PC-3 (cell line): ENCODE measurements around the gene CCDC141. TPM values are rescaled to one million over a fixed set of nuclear protein-coding genes. Genes with fewer than 3 reads are reported as not detected.
A peak's percentile ranks its signal among the peaks of the same experiment; 100 is the strongest.

ENCODE experiments used
- ATAC-seq: fragments of 200-7000 bp; cut with Tn5 transposase; 2 replicates; pipeline ENCODE4 v1.9.1; 2020; ENCODE audit warnings: mild to moderate bottlenecking, moderate library complexity
- BruUV-seq: library from RNA; stranded (reverse); fragments of 400-500 nt; replicated peaks from 2 replicates; lab custom pipeline; 2021; lab: Mats Ljungman, UMichigan
- CTCF ChIA-PET: fragments of 300-600 bp; sonication (Branson Sonifier 250); formaldehyde crosslinking; loops from one replicate; lab custom pipeline; 2022; ENCODE audit warnings: antibody characterized with exemption; lab: Charles Lee
- POLR2A ChIA-PET: fragments of 300-600 bp; sonication (Branson Sonifier 250); formaldehyde crosslinking; loops from one replicate; lab custom pipeline; 2022; ENCODE audit warnings: antibody characterized with exemption; ENCODE audit not compliant: unreplicated experiment; lab: Charles Lee
- DNase-seq: peaks from one replicate; pipeline ENCODE4 v3.0.0-alpha.2; 2015
- H2AFZ ChIP-seq: fragments of 300-600 bp; sonication (generic); 2 replicates; pipeline ENCODE4 v1.6.0; 2016; ENCODE audit warnings: antibody characterized with exemption, low read length
- H3F3A ChIP-seq: fragments of 300-600 bp; sonication (generic); one replicate; pipeline ENCODE4 v1.6.0; 2017; ENCODE audit warnings: antibody characterized with exemption, low read length, control low read depth, mild to moderate bottlenecking; ENCODE audit not compliant: unreplicated experiment
- H3K27ac ChIP-seq: fragments of 300-600 bp; sonication (generic); 2 replicates; pipeline ENCODE4 v1.5.1; 2016; ENCODE audit warnings: mild to moderate bottlenecking, low read length
- H3K27me3 ChIP-seq: fragments of 300-600 bp; sonication (generic); 2 replicates; pipeline ENCODE4 v1.6.1; 2016; ENCODE audit warnings: low read length, mixed read lengths
- H3K36me3 ChIP-seq: fragments of 300-600 bp; sonication (generic); 2 replicates; pipeline ENCODE4 v1.6.1; 2016; ENCODE audit warnings: low read depth, mixed run types, low read length, mixed read lengths
- H3K4me1 ChIP-seq: fragments of 300-600 bp; sonication (generic); 2 replicates; pipeline ENCODE4 v1.5.1; 2016; ENCODE audit warnings: low read length; ENCODE audit not compliant: insufficient read depth
- H3K4me2 ChIP-seq: fragments of 300-600 bp; sonication (generic); 2 replicates; pipeline ENCODE4 v1.6.0; 2016; ENCODE audit warnings: low read length
- H3K4me3 ChIP-seq: fragments of 300-600 bp; sonication (generic); 2 replicates; pipeline ENCODE4 v1.5.1; 2016; ENCODE audit warnings: mild to moderate bottlenecking, low read length, mixed read lengths
- H3K79me2 ChIP-seq: fragments of 300-600 bp; sonication (generic); 2 replicates; pipeline ENCODE4 v1.6.1; 2017; ENCODE audit warnings: low read length, mixed read lengths
- H3K9ac ChIP-seq: fragments of 300-600 bp; sonication (generic); 2 replicates; pipeline ENCODE4 v1.6.0; 2016; ENCODE audit warnings: mild to moderate bottlenecking, low read length
- H3K9me2 ChIP-seq: fragments of 300-600 bp; sonication (generic); replicated peaks from 2 replicates; pipeline ENCODE4 v1.6.1; 2016; ENCODE audit warnings: mixed run types, low read length, mixed read lengths
- H3K9me3 ChIP-seq: fragments of 300-600 bp; sonication (generic); 2 replicates; pipeline ENCODE4 v1.6.1; 2016; ENCODE audit warnings: low read length, mixed read lengths
- H4K20me1 ChIP-seq: fragments of 300-600 bp; sonication (generic); 2 replicates; pipeline ENCODE4 v1.6.1; 2016; ENCODE audit warnings: low read length, mixed read lengths
- EZH2 ChIP-seq: fragments of 300-600 bp; sonication (generic); IDR thresholded peaks from one replicate; pipeline ENCODE4 v1.6.1; 2017; ENCODE audit warnings: antibody characterized with exemption, mild to moderate bottlenecking, low read length; ENCODE audit not compliant: unreplicated experiment
- EZH2phosphoT487 ChIP-seq: fragments of 300-600 bp; sonication (generic); IDR thresholded peaks from 2 replicates; pipeline ENCODE4 v1.6.1; 2018; ENCODE audit warnings: mild to moderate bottlenecking, antibody characterized with exemption, low read length, borderline replicate concordance
- intact Hi-C: fragments of 100-400 bp; cut with micrococcal nuclease; formaldehyde crosslinking; loops from 2 replicates; pipeline ENCODE4 v1.9.0; 2023
- total RNA-seq: library from RNA; depleted of rRNA; stranded (reverse); fragments of >200 nt; gene quantifications from 2 replicates; pipeline ENCODE4 v1.2.3, GENCODE V29; 2014
- TF ChIP-seq, protein P1 (sequence below): fragments of 300-600 bp; sonication (generic); conservative IDR thresholded peaks from 2 replicates; pipeline ENCODE4 v1.5.1; 2017; ENCODE audit warnings: antibody characterized with exemption, low read depth, mild to moderate bottlenecking, low read length

The CCDC141 gene
- total RNA-seq, 1 experiment from 2014 or later: 1.1 TPM

DNA sequence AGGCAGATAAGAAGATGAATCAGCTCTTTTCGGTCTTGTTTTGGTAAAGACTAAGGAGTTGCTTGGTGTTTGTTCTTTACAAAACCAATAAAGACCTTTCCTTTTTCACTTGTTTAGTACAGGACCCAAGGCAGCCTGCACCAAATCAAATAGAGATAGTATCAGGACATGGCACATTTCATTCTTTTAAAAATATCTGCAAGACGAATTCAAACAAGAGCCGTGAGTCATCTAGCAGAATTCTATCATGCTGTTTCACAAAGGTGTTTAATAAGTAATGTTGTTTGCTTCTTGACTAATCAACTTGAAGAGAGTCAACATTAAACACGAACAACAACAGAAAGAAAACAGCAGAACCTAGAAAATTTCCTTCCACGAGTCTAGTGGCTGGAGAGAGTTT lies 139.9 kb downstream of the CCDC141 start:
- intact Hi-C loops: loop anchor here (5.0 kb wide), 1 partner anchor 38 kb away; no protein-coding TSS in a partner anchor
- Histone ChIP-seq H4K20me1 (no peaks in the 10 kb centered on the region), H3K4me3 (peak overlapping the region; percentile 2; the same call in 1 of the 2 replicates), H3K9ac (no peak overlapping the region), H3K27ac (peak overlapping the region; percentile 66), H3K36me3 (no peaks in the 10 kb centered on the region), H3K9me2 (no peaks in the 10 kb centered on the region), H3K9me3 (no peaks in the 10 kb centered on the region), H3K79me2 (no peaks in the 10 kb centered on the region), H3F3A (no peaks in the 10 kb centered on the region), H2AFZ (peak overlapping the region; percentile 3; the same call in 1 of the 2 replicates), H3K4me2 (peak overlapping the region; percentile 55), H3K4me1 (peaks cover 55% of the 10 kb centered on the region), H3K27me3 (no peaks in the 10 kb centered on the region)
- no TSS peak for BruUV-seq
- ChIA-PET CTCF (interaction anchor here (0.6 to 1.1 kb wide), 5 partner anchors 19 to 1170 kb away, joined by 3 to 5 read pairs (median 3); no protein-coding TSS in a partner anchor), POLR2A (interaction anchor here (0.5 to 0.6 kb wide), 2 partner anchors 109 to 116 kb away, joined by 3 read pairs; no protein-coding TSS in a partner anchor)
- DNase-seq (peak; percentile 73), ATAC-seq (peak; percentile 79)
- TF ChIP-seq EZH2 (no peak), EZH2phosphoT487 (no peak)

DNA sequence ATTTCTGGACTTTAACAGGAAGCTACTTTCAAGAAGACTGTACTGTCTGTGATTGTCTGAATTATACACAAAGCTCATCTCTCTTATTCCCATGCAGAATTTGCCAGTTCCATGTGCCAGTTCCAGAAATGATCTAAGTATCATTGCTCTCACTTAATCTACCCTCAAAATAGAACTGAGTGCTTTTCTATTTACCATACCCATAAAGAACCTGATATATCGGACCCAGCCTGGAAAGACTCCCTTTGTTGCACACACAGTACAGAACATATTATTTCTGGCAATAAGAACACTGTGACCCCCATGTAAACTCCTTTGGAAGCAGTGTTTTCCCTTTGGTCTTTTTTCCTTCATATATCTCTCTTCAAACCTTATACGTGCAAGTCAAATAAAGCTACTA lies 140.4 kb downstream of the CCDC141 start:
- Histone ChIP-seq H4K20me1 (no peaks in the 10 kb centered on the region), H3K4me3 (peak overlapping the region; percentile 2; the same call in 1 of the 2 replicates), H3K9ac (no peak overlapping the region), H3K9me3 (no peaks in the 10 kb centered on the region), H3F3A (no peaks in the 10 kb centered on the region), H3K36me3 (no peaks in the 10 kb centered on the region), H3K79me2 (no peaks in the 10 kb centered on the region), H2AFZ (peak overlapping the region; percentile 3; the same call in 1 of the 2 replicates), H3K27me3 (no peaks in the 10 kb centered on the region), H3K9me2 (no peaks in the 10 kb centered on the region), H3K4me1 (peaks cover 55% of the 10 kb centered on the region), H3K27ac (peak overlapping the region; percentile 66), H3K4me2 (peak overlapping the region; percentile 55)
- no peak for ATAC-seq
- no TSS peak for BruUV-seq
- CTCF ChIA-PET: interaction anchor here (0.6 to 1.1 kb wide), 3 partner anchors 113 to 1170 kb away, joined by 3 to 5 read pairs (median 3); no protein-coding TSS in a partner anchor
- POLR2A ChIA-PET: interaction anchor here (0.5 kb wide), 1 partner anchor 431 kb away, joined by 3 read pairs; no protein-coding TSS in a partner anchor
- intact Hi-C loops: no loop called here
- DNase-seq: no peak
- TF ChIP-seq, protein P1, sequence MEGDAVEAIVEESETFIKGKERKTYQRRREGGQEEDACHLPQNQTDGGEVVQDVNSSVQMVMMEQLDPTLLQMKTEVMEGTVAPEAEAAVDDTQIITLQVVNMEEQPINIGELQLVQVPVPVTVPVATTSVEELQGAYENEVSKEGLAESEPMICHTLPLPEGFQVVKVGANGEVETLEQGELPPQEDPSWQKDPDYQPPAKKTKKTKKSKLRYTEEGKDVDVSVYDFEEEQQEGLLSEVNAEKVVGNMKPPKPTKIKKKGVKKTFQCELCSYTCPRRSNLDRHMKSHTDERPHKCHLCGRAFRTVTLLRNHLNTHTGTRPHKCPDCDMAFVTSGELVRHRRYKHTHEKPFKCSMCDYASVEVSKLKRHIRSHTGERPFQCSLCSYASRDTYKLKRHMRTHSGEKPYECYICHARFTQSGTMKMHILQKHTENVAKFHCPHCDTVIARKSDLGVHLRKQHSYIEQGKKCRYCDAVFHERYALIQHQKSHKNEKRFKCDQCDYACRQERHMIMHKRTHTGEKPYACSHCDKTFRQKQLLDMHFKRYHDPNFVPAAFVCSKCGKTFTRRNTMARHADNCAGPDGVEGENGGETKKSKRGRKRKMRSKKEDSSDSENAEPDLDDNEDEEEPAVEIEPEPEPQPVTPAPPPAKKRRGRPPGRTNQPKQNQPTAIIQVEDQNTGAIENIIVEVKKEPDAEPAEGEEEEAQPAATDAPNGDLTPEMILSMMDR: no peak
- no peak for TF ChIP-seq EZH2phosphoT487
- TF ChIP-seq EZH2: no peak

DNA sequence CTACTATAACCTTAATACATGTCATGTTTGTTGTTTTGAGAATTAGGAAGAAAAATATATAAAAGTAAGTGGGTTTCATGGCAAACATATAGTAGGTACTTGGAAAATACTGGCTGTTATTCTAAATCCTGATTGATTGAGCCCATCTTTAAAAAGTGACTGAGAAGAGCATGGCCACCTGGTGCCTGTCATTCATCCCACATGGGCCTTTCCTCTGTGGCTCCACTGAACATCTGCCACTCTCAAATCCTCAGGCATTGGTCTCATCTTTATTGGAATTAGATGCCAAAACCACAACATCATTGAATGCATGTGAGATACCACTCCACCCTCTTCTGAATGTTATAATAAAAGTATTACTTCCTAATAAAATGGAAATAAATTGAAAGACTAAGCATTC lies 141.1 kb downstream of the CCDC141 start:
- no peak for ATAC-seq
- POLR2A ChIA-PET: interaction anchor here (0.5 kb wide), 1 partner anchor 432 kb away, joined by 3 read pairs; no protein-coding TSS in a partner anchor

More for the DNA sequence above, 141.1 kb downstream of the CCDC141 start:
- no peak overlapping the region for H3K27ac ChIP-seq
- H3K9me2 ChIP-seq: no peaks in the 10 kb centered on the region
- H3K4me1 ChIP-seq: peaks cover 51% of the 10 kb centered on the region
- no peak for DNase-seq
- no peak for TF ChIP-seq EZH2
- TF ChIP-seq EZH2phosphoT487: no peak
- TF ChIP-seq, protein P1: no peak
- CTCF ChIA-PET: interaction anchor here (1.1 kb wide), 1 partner anchor 113 kb away, joined by 3 read pairs; no protein-coding TSS in a partner anchor
- intact Hi-C loops: no loop called here
- no peak overlapping the region for H2AFZ ChIP-seq
- H3K4me3 ChIP-seq: no peak overlapping the region
- no peaks in the 10 kb centered on the region for H3K9me3 ChIP-seq
- H3K4me2 ChIP-seq: peak overlapping the region; percentile 55
- no peaks in the 10 kb centered on the region for H3F3A ChIP-seq
- H3K27me3 ChIP-seq: no peaks in the 10 kb centered on the region
- no peaks in the 10 kb centered on the region for H3K79me2 ChIP-seq
- H3K9ac ChIP-seq: no peak overlapping the region
- no peaks in the 10 kb centered on the region for H4K20me1 ChIP-seq
- no peaks in the 10 kb centered on the region for H3K36me3 ChIP-seq
- BruUV-seq: no TSS peak
